Islet precursor cell (in vitro differentiated cells): ENCODE measurements around the gene OBSCN.

ENCODE experiments used
- DNase-seq: peaks from one replicate; pipeline ENCODE4 v3.0.0-alpha.2; 2018

Gene OBSCN

GRCh38 chr1:228372183-228373003 is 164.5 kb downstream of the OBSCN start:
- DNase-seq: no peak

DNA sequence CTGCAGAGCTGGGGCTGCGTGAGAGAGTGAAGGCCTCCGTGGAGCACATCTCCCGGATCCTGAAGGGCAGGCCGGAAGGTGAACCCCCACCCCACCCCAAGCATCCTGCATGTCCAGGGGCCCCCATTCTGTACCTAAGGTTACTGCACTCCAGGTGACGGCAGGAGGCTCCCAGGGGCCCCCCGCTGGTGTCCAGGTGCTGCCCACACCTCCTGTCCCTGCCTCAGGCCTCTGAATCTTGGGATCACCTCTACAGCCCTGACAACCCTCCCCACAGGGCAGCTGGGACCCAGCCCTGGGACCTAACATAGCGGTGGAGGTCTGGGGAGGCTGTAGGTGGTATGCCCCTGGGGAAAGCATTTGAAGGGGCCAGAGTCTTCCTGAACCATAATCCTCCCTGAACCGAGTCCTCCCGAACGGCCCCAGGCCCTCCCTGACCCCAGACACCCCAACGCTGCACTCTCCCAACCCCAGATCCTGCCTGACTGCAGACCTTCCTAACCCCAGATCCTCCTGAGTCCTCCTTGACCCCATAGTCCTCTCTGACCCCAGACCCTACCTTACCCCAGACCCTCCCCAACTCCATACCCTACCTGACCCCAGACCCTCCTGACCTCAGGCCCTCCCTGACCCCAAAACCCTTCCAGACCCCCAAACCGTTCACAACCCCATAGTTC is 165.3 kb downstream of the OBSCN start:
- DNase-seq: no peak

DNA sequence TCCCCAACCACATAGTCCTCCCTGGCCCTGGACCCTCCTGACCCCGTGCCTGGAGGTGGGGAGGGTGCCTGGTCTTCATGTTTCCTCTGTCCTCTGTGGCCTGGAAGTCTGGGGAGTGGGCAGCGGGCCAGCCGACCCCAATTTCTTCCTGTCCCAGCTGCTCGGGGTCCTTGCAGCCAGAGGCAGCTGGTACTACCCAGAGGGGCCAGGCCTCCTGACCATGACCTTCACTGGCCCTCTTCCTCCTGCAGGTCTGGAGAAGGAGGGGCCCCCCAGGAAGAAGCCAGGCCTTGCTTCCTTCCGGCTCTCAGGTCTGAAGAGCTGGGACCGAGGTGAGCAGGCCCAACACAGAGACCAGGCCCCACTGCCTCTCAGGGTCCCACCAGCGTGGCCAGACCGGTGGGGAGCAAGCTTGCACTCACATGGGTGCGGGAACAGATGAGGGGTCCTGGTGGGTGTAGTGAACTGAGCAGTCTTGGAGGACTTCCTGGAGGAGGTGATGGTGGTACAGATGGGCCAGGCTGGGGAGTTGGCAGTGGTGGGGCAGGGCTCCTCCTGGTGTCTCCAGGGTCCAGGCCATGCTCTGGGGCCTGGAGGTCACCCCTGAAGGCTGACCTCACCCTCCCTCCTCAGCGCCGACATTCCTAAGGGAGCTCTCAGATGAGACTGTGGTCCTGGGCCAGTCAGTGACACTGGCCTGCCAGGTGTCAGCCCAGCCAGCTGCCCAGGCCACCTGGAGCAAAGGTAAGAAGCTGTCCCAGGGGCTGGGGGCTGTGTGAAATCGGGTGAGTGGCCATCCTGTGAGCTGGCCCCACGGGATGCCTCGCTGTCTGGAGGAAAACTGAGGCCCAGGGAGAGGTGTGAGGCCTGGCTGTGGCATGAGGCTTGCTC is 166.1 kb downstream of the OBSCN start:
- DNase-seq: no peak

- no peak for DNase-seq
Measured at GRCh38 chr1:228374711-228375577, 167.1 kb downstream of the OBSCN start.

- no peak for DNase-seq
Measured at GRCh38 chr1:228375578-228376261, 167.9 kb downstream of the OBSCN start.

GRCh38 chr1:228376262-228376628 is 168.4 kb downstream of the OBSCN start:
- no peak for DNase-seq

DNA sequence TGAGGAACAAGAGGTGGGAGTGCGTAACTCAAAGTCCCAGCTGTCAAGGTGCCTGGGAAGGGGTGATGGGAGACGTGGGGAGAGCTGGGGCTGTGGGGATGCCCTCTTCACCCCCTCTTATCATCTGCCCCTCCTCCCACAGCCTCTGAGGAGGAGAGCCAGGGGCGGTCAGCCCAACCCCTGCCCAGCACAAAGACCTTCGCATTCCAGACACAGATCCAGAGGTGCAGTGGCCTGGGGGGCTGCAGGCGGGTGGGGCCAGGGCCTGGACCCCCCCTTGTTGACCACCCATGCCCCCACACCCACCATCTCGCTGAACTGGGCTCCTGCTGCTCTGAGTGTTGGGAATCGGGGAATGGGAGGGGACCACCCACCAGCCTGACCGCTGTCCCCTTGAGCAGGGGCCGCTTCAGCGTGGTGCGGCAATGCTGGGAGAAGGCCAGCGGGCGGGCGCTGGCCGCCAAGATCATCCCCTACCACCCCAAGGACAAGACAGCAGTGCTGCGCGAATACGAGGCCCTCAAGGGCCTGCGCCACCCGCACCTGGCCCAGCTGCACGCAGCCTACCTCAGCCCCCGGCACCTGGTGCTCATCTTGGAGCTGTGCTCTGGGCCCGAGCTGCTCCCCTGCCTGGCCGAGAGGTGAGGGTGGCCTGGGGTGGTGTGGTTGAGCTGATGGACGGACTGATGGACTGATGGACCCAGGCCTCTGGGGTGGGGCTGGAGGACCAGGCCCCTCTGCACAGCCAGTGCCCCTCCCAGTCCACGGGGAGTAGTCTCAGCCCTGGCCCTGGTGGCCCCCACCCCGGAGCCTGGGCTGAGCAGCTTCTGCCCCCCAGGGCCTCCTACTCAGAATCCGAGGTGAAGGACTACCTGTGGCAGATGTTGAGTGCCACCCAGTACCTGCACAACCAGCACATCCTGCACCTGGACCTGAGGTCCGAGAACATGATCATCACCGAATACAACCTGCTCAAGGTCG is 169.1 kb downstream of the OBSCN start:
- DNase-seq: no peak

GRCh38 chr1:228377664-228378089 is 169.8 kb downstream of the OBSCN start:
- DNase-seq: no peak

- DNase-seq: peak; percentile 93
Measured at GRCh38 chr1:228378090-228378872, 170.4 kb downstream of the OBSCN start.

DNA sequence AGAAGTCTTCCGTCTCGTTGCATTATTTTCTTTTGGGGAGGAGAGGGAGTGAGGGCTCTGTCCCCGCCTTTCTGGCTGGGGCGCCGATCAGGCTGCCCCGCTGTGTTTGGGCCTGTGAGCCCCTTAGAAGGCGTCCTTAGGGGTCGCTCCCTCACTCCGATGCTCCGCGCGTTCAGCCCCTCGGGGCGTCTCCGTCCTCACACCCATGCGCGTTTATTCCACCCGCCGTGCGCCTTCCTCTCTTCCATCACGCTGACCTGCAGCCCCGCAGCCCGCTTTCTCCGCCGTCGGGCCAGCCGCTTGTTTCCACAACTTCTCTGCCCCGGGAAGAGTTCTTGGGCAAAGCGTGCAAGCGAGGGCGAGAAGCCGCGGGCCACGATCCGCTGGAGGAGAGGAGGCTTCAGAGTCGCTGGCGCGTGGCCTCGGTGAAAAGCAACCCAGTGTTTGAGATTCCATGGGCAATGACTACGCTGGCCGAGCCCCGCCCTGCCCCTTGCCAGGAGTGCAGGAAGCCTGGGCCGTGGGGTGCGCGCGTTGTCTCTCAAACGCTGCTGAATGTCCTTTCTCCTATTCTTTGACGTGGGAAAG is 171.1 kb downstream of the OBSCN start:
- DNase-seq: peak; percentile 75

DNA sequence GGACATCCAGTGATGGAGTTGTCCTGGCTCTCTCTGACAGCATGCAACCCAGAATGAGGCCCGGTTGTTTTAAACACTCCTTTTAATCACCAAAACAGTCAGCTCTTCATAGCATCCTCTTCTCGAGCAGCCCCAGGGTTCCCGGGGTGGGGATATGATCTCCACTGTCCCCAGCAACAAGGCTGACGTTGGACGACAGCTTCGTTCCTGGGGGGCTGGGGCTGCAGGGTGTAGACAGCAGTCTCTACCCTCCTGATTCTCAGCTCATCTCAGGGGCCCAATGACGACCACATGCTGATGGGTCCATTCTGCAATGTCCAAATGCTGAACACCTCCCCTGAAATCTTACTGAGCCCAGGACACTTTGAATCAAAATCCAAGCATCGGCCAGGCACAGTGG is 171.8 kb downstream of the OBSCN start:
- DNase-seq: no peak

- no peak for DNase-seq
Measured at GRCh38 chr1:228381356-228381755, 173.5 kb downstream of the OBSCN start.

DNA sequence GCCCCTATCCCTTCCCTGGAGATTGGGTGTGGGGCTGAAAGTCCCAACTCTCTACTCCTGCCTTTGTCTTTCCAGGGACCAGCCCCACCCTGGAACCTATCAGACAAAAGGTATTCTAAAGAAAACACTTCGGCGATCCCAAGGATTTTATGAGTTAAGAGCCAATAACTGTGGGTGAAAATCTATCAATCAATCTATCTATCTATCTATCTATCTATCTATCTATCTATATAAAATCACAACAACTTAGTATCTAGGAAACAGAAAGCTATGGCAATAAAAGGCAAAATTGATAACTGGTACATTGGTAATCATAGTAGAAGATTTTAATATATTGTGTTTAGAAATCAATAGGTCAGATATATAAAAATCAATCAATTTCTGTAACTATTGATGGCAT is 175.9 kb downstream of the OBSCN start:
- no peak for DNase-seq

- DNase-seq: no peak
Measured at GRCh38 chr1:228385232-228385631, 177.4 kb downstream of the OBSCN start.

- DNase-seq: no peak
Measured at GRCh38 chr1:228387321-228387720, 179.5 kb downstream of the OBSCN start.

DNA sequence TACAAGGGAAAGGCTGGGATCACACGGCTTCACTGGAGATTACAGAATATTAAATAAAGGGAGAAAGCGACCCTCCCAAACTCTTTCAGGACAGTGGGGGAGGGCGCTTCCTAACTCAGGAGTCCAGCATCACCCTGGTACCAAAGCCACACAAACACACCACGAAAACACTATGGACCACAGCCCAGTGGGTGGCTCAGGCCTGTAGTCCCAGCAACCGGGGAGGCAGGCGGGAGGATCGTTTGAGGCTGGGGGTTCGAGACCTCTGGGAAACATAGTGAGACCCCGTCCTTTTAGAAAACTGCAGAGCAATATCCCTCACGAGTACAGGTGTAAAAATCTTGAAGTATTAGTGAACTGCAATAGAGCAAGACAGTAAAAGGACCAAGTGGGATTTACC is 182.8 kb downstream of the OBSCN start:
- no peak for DNase-seq

- DNase-seq: no peak
Measured at GRCh38 chr1:228391411-228392020, 183.7 kb downstream of the OBSCN start.

GRCh38 chr1:228392111-228392936 is 184.5 kb downstream of the OBSCN start:
- DNase-seq: no peak
